Psoas muscle (tissue), 8 donors: ENCODE measurements around the gene HKDC1. TPM values are rescaled to one million over a fixed set of nuclear protein-coding genes. Genes with fewer than 3 reads are reported as not detected.

Experiments used
- ATAC-seq, 4 donors: fragments of 200-7000 bp; cut with Tn5 transposase; one replicate each; pipeline ENCODE4 v1.9.1; 2020; ENCODE audit warnings: moderate library complexity in 3 of 4, mild to moderate bottlenecking in 2 of 4
- DNase-seq, 2 donors: peaks; one replicate each; pipeline ENCODE4 v3.0.0-alpha.2; 2020
- H3K27ac ChIP-seq: fragments of 200-600 bp; one replicate; pipeline ENCODE4 v1.8.0; 2022
- H3K27me3 ChIP-seq, 3 donors: fragments of 200-600 bp in 1 of 3; one replicate each; pipeline versions ENCODE4 v1.6.1 to v1.8.0; 2013 to 2022; ENCODE audit warnings: low read length in 2 of 3, mild to moderate bottlenecking in 2 of 3, moderate library complexity in 1 of 3; ENCODE audit not compliant: insufficient read depth in 3 of 3
- H3K36me3 ChIP-seq, 2 donors: fragments of 200-600 bp in 1 of 2; one replicate each; pipeline versions ENCODE4 v1.6.1 to v1.8.0; 2013 to 2022; ENCODE audit warnings: low read depth in 1 of 2, mild to moderate bottlenecking in 1 of 2, moderate library complexity in 1 of 2; ENCODE audit not compliant: insufficient read depth in 1 of 2
- H3K4me1 ChIP-seq: fragments of 200-600 bp; one replicate; pipeline ENCODE4 v1.8.0; 2022
- H3K4me3 ChIP-seq: fragments of 200-600 bp; one replicate; pipeline ENCODE4 v1.8.0; 2022; ENCODE audit warnings: mild to moderate bottlenecking
- H3K9me3 ChIP-seq: fragments of 200-600 bp; one replicate; pipeline ENCODE4 v1.8.0; 2022
- CTCF ChIP-seq: fragments of 200-600 bp; IDR thresholded peaks from one replicate; pipeline ENCODE4 v1.8.0; 2022; ENCODE audit warnings: antibody characterized with exemption
- WGBS, 3 donors: extraction: QIAGEN DNeasy Blood & Tissue Kit; methylation state at CpG; one replicate each; pipeline versions ENCODE4 v1.1.6 to v1.1.7; 2013; 5-methylcytosine and 5-hydroxymethylcytosine counted together
- intact Hi-C, 2 donors: fragments of 100-400 bp; cut with DNase I; formaldehyde crosslinking; loops; one replicate each; pipeline versions ENCODE4 v1.11.0 to v1.14.2; 2022
- polyA plus RNA-seq, 3 donors: library from polyadenylated mRNA; stranded (reverse); fragments of 200-250 nt; gene quantifications; one replicate each; pipeline ENCODE4 v1.2.3, GENCODE V29; 2013
- total RNA-seq, 4 donors: library from RNA; stranded (reverse); fragmentation: NEBNext Ultra II Directional in 2 of 4; extraction: Animal tissue kit (Norgen Biotek cat#: 25700) in 2 of 4; gene quantifications; one replicate each; pipeline versions ENCODE4 v1.2.1 to v1.2.4, GENCODE V29; 2021 to 2023
- donor health status: healthy with polysubstance abuse.
- donor health status: DM: no; HTN: no; CAD: no; lungs with moderate emphysema.
- donor health status: Bipolar disorder and iron deficiency.
- donor health status: healthy.
- donor health status: DM: yes; HTN: yes; CAD: no.
- donor health status: DM: no; HTN: no; CAD: no.
- donor health status: DM: no; HTN: no; CAD: no.
- donor health status: DM: yes; HTN: yes; CAD: no.

Gene HKDC1
- total and polyA plus RNA-seq, 7 donors: 0.03 TPM; not detected in 5

DNA sequence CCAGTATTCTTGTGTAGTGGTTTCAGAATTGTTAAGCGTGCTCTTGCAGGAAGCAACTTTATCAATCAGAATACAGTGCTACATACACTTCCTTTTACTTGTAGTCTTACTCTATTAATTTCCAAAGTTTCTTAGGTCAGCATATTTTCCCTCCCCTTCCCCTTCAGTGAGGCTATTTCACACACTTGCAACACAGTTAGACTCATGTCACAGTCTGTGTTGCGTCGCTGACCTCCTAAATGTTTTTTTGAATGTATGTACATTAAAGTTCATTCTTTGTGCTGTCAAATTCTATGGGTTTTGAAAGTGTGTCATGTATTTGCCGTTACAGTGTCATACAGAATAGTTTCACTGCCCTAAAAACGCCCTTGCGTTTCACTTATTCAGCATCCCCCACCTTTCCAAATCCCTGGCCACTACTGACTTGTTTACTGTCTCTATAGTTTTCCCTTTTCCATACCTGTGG is 5.4 kb upstream of the HKDC1 start:
- DNase-seq (no peak), ATAC-seq (no peak)
- Histone ChIP-seq H3K4me3 (no peak overlapping the region), H3K9me3 (no peaks in the 10 kb centered on the region), H3K27ac (no peak overlapping the region), H3K36me3 (peaks cover 0 to under 1% of the 10 kb centered on the region in 2 donors), H3K4me1 (peaks cover 7% of the 10 kb centered on the region), H3K27me3 (no peaks in the 10 kb centered on the region)
- TF ChIP-seq CTCF: no peak
- 86 to 91% (median 90%) methylated on average over 6 of the region's 6 CpGs for WGBS, 3 donors
- intact Hi-C loops: no loop called here

GRCh38 chr10:69215405-69216171 is 4.5 kb upstream of the HKDC1 start:
- WGBS, 3 donors: 32 to 42% (median 40%) methylated on average over 10 of the region's 10 CpGs
- no peaks in the 10 kb centered on the region for H3K9me3 ChIP-seq
- intact Hi-C loops: no loop called here
- DNase-seq (no peak), ATAC-seq (no peak)
- H3K4me1 ChIP-seq: peaks cover 7% of the 10 kb centered on the region
- H3K27ac ChIP-seq: no peak overlapping the region
- H3K27me3 ChIP-seq: no peaks in the 10 kb centered on the region
- H3K4me3 ChIP-seq: no peak overlapping the region
- TF ChIP-seq CTCF: no peak
- H3K36me3 ChIP-seq: no peaks in the 10 kb centered on the region

GRCh38 chr10:69216577-69217118 is 3.5 kb upstream of the HKDC1 start:
- DNase-seq (no peak), ATAC-seq (no peak)
- no peaks in the 10 kb centered on the region for H3K9me3 ChIP-seq
- no peaks in the 10 kb centered on the region for H3K36me3 ChIP-seq
- H3K27me3 ChIP-seq: no peaks in the 10 kb centered on the region
- H3K27ac ChIP-seq: no peak overlapping the region
- H3K4me1 ChIP-seq: peaks cover 7% of the 10 kb centered on the region
- TF ChIP-seq CTCF: no peak
- intact Hi-C loops: no loop called here
- WGBS, 3 donors: 77 to 86% (median 79%) methylated on average over 11 of the region's 11 CpGs
- H3K4me3 ChIP-seq: no peak overlapping the region

GRCh38 chr10:69217119-69217754 is 2.9 kb upstream of the HKDC1 start:
- Histone ChIP-seq H3K4me1 (peaks cover 7% of the 10 kb centered on the region), H3K36me3 (no peaks in the 10 kb centered on the region), H3K4me3 (no peak overlapping the region), H3K27me3 (no peaks in the 10 kb centered on the region), H3K27ac (no peak overlapping the region), H3K9me3 (no peaks in the 10 kb centered on the region)
- DNase-seq: no peak
- intact Hi-C loops: no loop called here
- 75 to 78% (median 75%) methylated on average over 4 of the region's 4 CpGs for WGBS, 3 donors
- ATAC-seq: no peak
- TF ChIP-seq CTCF: no peak
